H1 (cell line): Measurements from ENCODE around the gene TRIL. TPM values are rescaled to one million over a fixed set of nuclear protein-coding genes. Genes with fewer than 3 reads are reported as not detected.

Experiments
- CTCF ChIA-PET: fragments of 300-600 bp; sonication (Branson Sonifier 250); formaldehyde crosslinking; loops from one replicate; lab custom pipeline; 2021; ENCODE audit not compliant: partially characterized antibody; lab: Charles Lee
- POLR2A ChIA-PET: fragments of 300-600 bp; sonication (Branson Sonifier 250); formaldehyde crosslinking; loops from one replicate; lab custom pipeline; 2021; ENCODE audit warnings: inconsistent platforms; ENCODE audit not compliant: partially characterized antibody; lab: Charles Lee
- DNase-seq, 2 experiments: peaks; one replicate each; pipeline versions ENCODE4 v3.0.0 to v3.0.0-alpha.2; 2010 to 2022; ENCODE audit warnings: low spot score in 2 of 2, low read depth in 1 of 2, mixed read lengths in 1 of 2
- FAIRE-seq: peaks from 2 replicates; lab custom pipeline; 2011; peaks lifted over from hg19 to GRCh38; lab: Jason Lieb, UNC
- H2AFZ ChIP-seq: 2 replicates; pipeline ENCODE4 v1.8.1; 2012; ENCODE audit warnings: low read length, inconsistent platforms
- H2AK5ac ChIP-seq: 2 replicates; pipeline ENCODE4 v1.6.1; 2013; ENCODE audit warnings: low read depth, low read length
- H2BK120ac ChIP-seq: replicated peaks from 2 replicates; pipeline ENCODE3; 2013; ENCODE audit warnings: low read depth, low read length, inconsistent platforms
- H2BK12ac ChIP-seq: 2 replicates; pipeline ENCODE4 v1.6.1; 2013; ENCODE audit warnings: low read depth, low read length
- H2BK15ac ChIP-seq: 2 replicates; pipeline ENCODE4 v1.6.1; 2013; ENCODE audit warnings: low read length
- H2BK20ac ChIP-seq: 2 replicates; pipeline ENCODE4 v1.6.1; 2013; ENCODE audit warnings: low read length
- H2BK5ac ChIP-seq: 2 replicates; pipeline ENCODE4 v1.6.1; 2013; ENCODE audit warnings: low read depth, low read length
- H3K14ac ChIP-seq: 2 replicates; pipeline ENCODE4 v1.6.1; 2013; ENCODE audit warnings: inconsistent platforms; ENCODE audit not compliant: insufficient read length
- H3K18ac ChIP-seq: 2 replicates; pipeline ENCODE4 v1.6.1; 2013; ENCODE audit warnings: low read length; ENCODE audit errors: extremely low read depth
- H3K23ac ChIP-seq: 2 replicates; pipeline ENCODE4 v1.6.1; 2013; ENCODE audit warnings: inconsistent platforms; ENCODE audit not compliant: insufficient read length
- H3K23me2 ChIP-seq: 2 replicates; pipeline ENCODE4 v1.6.1; 2013; ENCODE audit warnings: low read depth, low read length
- H3K27ac ChIP-seq: 2 replicates; pipeline ENCODE4 v1.6.1; 2011; ENCODE audit warnings: low read depth, low read length, inconsistent platforms
- H3K27me3 ChIP-seq, 4 experiments: replicated peaks in 1 of 4; 1 replicate in 1 of 4; 2 replicates in 3 of 4; pipeline versions ENCODE4 v1.6.1 to v1.8.1; 2011 to 2013; ENCODE audit warnings: low read length in 3 of 4, mild to moderate bottlenecking in 3 of 4, inconsistent platforms in 2 of 4, mixed read lengths in 2 of 4, moderate library complexity in 1 of 4; ENCODE audit not compliant: control insufficient read depth in 3 of 4, insufficient read depth in 3 of 4; ENCODE audit errors: extremely low read depth in 1 of 4
- H3K36me3 ChIP-seq, 4 experiments: 2 replicates each; pipeline versions ENCODE4 v1.6.1 to v1.8.1; 2011 to 2013; ENCODE audit warnings: mild to moderate bottlenecking in 4 of 4, low read length in 3 of 4, moderate library complexity in 2 of 4, control low read depth in 1 of 4, inconsistent platforms in 1 of 4; ENCODE audit not compliant: insufficient read depth in 4 of 4, control insufficient read depth in 2 of 4
- H3K4ac ChIP-seq: replicated peaks from 2 replicates; pipeline ENCODE3; 2013; ENCODE audit warnings: low read length, low read depth, mixed read lengths, inconsistent platforms; ENCODE audit not compliant: insufficient read length
- H3K4me1 ChIP-seq, 4 experiments: replicated peaks in 1 of 4; 1 replicate in 1 of 4; 2 replicates in 3 of 4; pipeline versions ENCODE4 v1.6.1 to v1.8.1; 2011 to 2013; ENCODE audit warnings: low read length in 3 of 4, inconsistent platforms in 2 of 4, mixed read lengths in 1 of 4; ENCODE audit not compliant: insufficient read depth in 4 of 4, control insufficient read depth in 3 of 4
- H3K4me2 ChIP-seq, 2 experiments: 2 replicates each; pipeline versions ENCODE4 v1.6.1 to v1.8.1; 2011 to 2013; ENCODE audit warnings: low read depth in 2 of 2, low read length in 2 of 2, control low read depth in 1 of 2, inconsistent platforms in 1 of 2, mild to moderate bottlenecking in 1 of 2; ENCODE audit not compliant: insufficient read depth in 1 of 2
- H3K4me3 ChIP-seq, 4 experiments: fragments of 200-600, 300-600 bp in 1 of 4; sonication (generic), shearing (Covaris generic), sonication (Bioruptor Twin) in 1 of 4; 2 replicates each; pipeline versions ENCODE4 v1.5.1 to v1.8.1; 2011 to 2016; ENCODE audit warnings: low read length in 4 of 4, low read depth in 3 of 4, control low read depth in 2 of 4, inconsistent platforms in 2 of 4, mild to moderate bottlenecking in 2 of 4, mixed read lengths in 1 of 4, moderate library complexity in 1 of 4; ENCODE audit not compliant: insufficient read depth in 2 of 4; ENCODE audit errors: extremely low read depth in 1 of 4
- H3K56ac ChIP-seq: replicated peaks from 2 replicates; pipeline ENCODE3; 2013; ENCODE audit warnings: low read depth, mild to moderate bottlenecking, mixed read lengths, low read length, inconsistent platforms; ENCODE audit not compliant: insufficient read length
- H3K79me1 ChIP-seq: 2 replicates; pipeline ENCODE4 v1.6.1; 2013; ENCODE audit warnings: low read depth, low read length, control low read depth
- H3K79me2 ChIP-seq, 2 experiments: 2 replicates each; pipeline versions ENCODE4 v1.6.1 to v1.8.1; 2012 to 2013; ENCODE audit warnings: low read length in 2 of 2, mild to moderate bottlenecking in 2 of 2, inconsistent platforms in 1 of 2; ENCODE audit not compliant: insufficient read depth in 2 of 2, control insufficient read depth in 1 of 2
- H3K9ac ChIP-seq, 4 experiments: replicated peaks in 1 of 4; 1 replicate in 1 of 4; 2 replicates in 3 of 4; pipeline versions ENCODE4 v1.6.1 to v1.8.1; 2011 to 2013; ENCODE audit warnings: low read depth in 3 of 4, low read length in 3 of 4, control low read depth in 2 of 4, mild to moderate bottlenecking in 2 of 4, moderate library complexity in 2 of 4, inconsistent platforms in 1 of 4; ENCODE audit errors: extremely low read depth in 1 of 4
- H3K9me3 ChIP-seq, 2 experiments: 2 replicates each; pipeline versions ENCODE4 v1.6.1 to v1.8.1; 2012 to 2013; ENCODE audit warnings: mild to moderate bottlenecking in 2 of 2, moderate library complexity in 2 of 2, control low read depth in 1 of 2, inconsistent platforms in 1 of 2, low read depth in 1 of 2, low read length in 1 of 2, mixed read lengths in 1 of 2; ENCODE audit not compliant: insufficient read depth in 2 of 2
- H4K20me1 ChIP-seq, 2 experiments: replicated peaks in 1 of 2; 2 replicates each; pipeline versions ENCODE3 to v1.8.1; 2011 to 2013; ENCODE audit warnings: inconsistent platforms in 2 of 2, low read length in 2 of 2, mild to moderate bottlenecking in 1 of 2; ENCODE audit not compliant: insufficient read depth in 2 of 2, control insufficient read depth in 1 of 2
- H4K5ac ChIP-seq: 2 replicates; pipeline ENCODE4 v1.6.1; 2013; ENCODE audit warnings: low read length, low read depth, mixed read lengths, inconsistent platforms; ENCODE audit not compliant: insufficient read length
- H4K8ac ChIP-seq: 2 replicates; pipeline ENCODE4 v1.8.0; 2013; ENCODE audit warnings: mild to moderate bottlenecking, moderate library complexity, low read length, inconsistent platforms; ENCODE audit not compliant: insufficient read depth; ENCODE audit errors: extremely low read depth
- H4K91ac ChIP-seq: replicated peaks from 2 replicates; pipeline ENCODE3; 2013; ENCODE audit warnings: low read length, mixed read lengths, inconsistent platforms; ENCODE audit not compliant: insufficient read length
- FOSL1 ChIP-seq: IDR thresholded peaks from 2 replicates; pipeline ENCODE4 v1.6.1; 2011; ENCODE audit warnings: mild to moderate bottlenecking, low read depth, low read length, moderate library complexity; ENCODE audit not compliant: insufficient read depth
- RBBP5 ChIP-seq: IDR thresholded peaks from 2 replicates; pipeline ENCODE4 v1.7.1; 2012; ENCODE audit warnings: low read depth, mild to moderate bottlenecking, inconsistent platforms, low read length, moderate library complexity, borderline replicate concordance
- RNF2 ChIP-seq: fragments of 200-900, 300-1000 bp; sonication (generic); IDR thresholded peaks from 2 replicates; pipeline ENCODE4 v1.7.1; 2016; ENCODE audit warnings: borderline replicate concordance, low read depth, mild to moderate bottlenecking, antibody characterized with exemption, low read length; ENCODE audit not compliant: poor library complexity, severe bottlenecking; ENCODE audit errors: missing control alignments
- SAP30 ChIP-seq: fragments of 300-600 bp; sonication (generic); IDR thresholded peaks from 2 replicates; pipeline ENCODE4 v1.7.1; 2012; ENCODE audit warnings: low read length, moderate library complexity, mild to moderate bottlenecking, inconsistent platforms; ENCODE audit not compliant: insufficient read depth, insufficient replicate concordance
- SUZ12 ChIP-seq: fragments of 200-600 bp; sonication (generic); IDR thresholded peaks from 2 replicates; pipeline ENCODE4 v1.6.1; 2012; ENCODE audit warnings: mild to moderate bottlenecking, inconsistent platforms, low read length, moderate library complexity, mixed read lengths
- TAF7 ChIP-seq: optimal IDR thresholded peaks from 2 replicates; pipeline ENCODE3; 2011; ENCODE audit warnings: low read depth, mild to moderate bottlenecking, inconsistent platforms, low read length, moderate library complexity, borderline replicate concordance
- WGBS, 2 experiments: shearing (Covaris generic) in 1 of 2; methylation state at CpG; one replicate each; pipeline versions ENCODE4 v1.1.6 to v1.1.7; 2013 to 2015; ENCODE audit warnings: low lambda C conversion rate in 2 of 2, mixed read lengths in 2 of 2, inconsistent platforms in 1 of 2, low coverage in 1 of 2, missing lambda C conversion rate in 1 of 2; ENCODE audit not compliant: insufficient replicate concordance in 2 of 2, insufficient coverage in 1 of 2, insufficient read length in 1 of 2; ENCODE audit errors: extremely low coverage in 1 of 2, missing lambda C conversion rate in 1 of 2; 5-methylcytosine and 5-hydroxymethylcytosine counted together
- polyA plus RNA-seq, 7 experiments: library from polyadenylated mRNA; depleted of rRNA in 3 of 7; stranded (reverse) in 5 of 7; unstranded in 2 of 7; fragments of >200 nt in 5 of 7; fragments of 200-250 nt in 2 of 7; gene quantifications; 1 replicate in 5 of 7; 2 replicates in 1 of 7; 4 replicates in 1 of 7; pipeline versions ENCODE4 v1.2.1 to v1.2.3, GENCODE V29; 2011 to 2013; ENCODE audit warnings: missing spikeins in 2 of 7, mixed read lengths in 2 of 7
- total RNA-seq: library from RNA; stranded (reverse); fragmentation: NEBNext Ultra II Directional; extraction: Animal tissue kit (Norgen Biotek cat#: 25700); gene quantifications from 2 replicates; pipeline ENCODE4 v1.2.1, GENCODE V29; 2021

The TRIL gene
- total and polyA plus RNA-seq, 2 of the 8 experiments (the other 6 are each of a cell fraction or from before 2014, with no cell fraction given): 3.9 to 5.5 TPM

DNA sequence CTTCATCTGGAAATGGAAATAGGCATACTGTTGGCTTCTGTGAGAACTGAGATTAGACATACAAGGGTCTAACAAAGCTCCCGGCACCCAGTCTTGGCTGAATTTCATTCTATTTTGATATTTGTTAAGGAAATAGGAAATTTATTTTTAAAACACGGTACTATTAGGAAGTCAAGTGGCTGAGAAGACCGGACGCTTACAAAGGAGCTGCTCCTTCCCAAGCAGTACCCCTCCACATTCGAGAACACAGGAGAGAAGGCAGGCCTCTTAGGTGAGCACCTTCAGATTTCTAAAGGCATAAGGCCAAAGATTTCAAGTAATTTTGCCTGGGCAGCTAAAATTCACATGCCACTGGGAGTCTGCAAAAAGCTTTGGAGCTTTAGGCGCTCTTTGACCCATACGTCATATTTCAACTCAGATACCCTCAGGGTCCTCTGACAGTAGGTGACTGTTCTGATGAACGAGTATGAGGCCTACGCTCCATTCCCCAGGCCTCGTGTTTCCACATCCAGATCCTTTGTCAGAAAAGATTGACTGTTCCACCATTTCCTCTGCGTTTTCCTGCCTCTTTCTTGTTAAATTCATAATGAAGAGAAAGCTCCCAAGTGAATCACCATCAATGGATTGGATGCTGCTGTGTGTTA lies 17.3 kb downstream of the TRIL start:
- Histone ChIP-seq H3K9me3 (no peaks in the 10 kb centered on the region), H2AK5ac (no peak overlapping the region), H2AFZ (peak overlapping the region; percentile 11; the same call in 1 of the 2 replicates), H4K5ac (no peak overlapping the region), H3K23me2 (no peaks in the 10 kb centered on the region), H3K18ac (no peak overlapping the region), H4K91ac (no peak overlapping the region), H2BK5ac (no peak overlapping the region), H3K79me2 (no peaks in the 10 kb centered on the region), H3K27ac (no peak overlapping the region), H4K8ac (no peak overlapping the region), H3K14ac (no peak overlapping the region), H4K20me1 (no peaks in the 10 kb centered on the region), H3K27me3 (no peaks in the 10 kb centered on the region), H2BK15ac (no peak overlapping the region), H3K79me1 (no peaks in the 10 kb centered on the region), H2BK120ac (no peak overlapping the region), H2BK12ac (no peak overlapping the region), H3K4ac (no peak overlapping the region), H3K36me3 (no peaks in the 10 kb centered on the region), H3K4me3 (no peak overlapping the region), H3K23ac (no peak overlapping the region), H2BK20ac (no peak overlapping the region), H3K4me1 (no peaks in the 10 kb centered on the region), H3K4me2 (no peak overlapping the region), H3K56ac (no peak overlapping the region), H3K9ac (no peak overlapping the region)
- 89% methylated on average over 11 of the region's 11 CpGs; no CpG with 5 or more reads in 1 of the 2 experiments for WGBS, 2 experiments
- CTCF ChIA-PET: interaction anchor here (0.8 to 34.2 kb wide), 10 partner anchors 11 to 468 kb away, joined by 3 to 576 read pairs (median 4); partner anchors contain the start of gene TRIL
- FAIRE-seq (no peak), DNase-seq (no peak)
- POLR2A ChIA-PET: no interaction called here
- TF ChIP-seq TAF7 (no peak), RBBP5 (no peak), SUZ12 (no peak), FOSL1 (no peak), RNF2 (no peak), SAP30 (no peak)
